HEK293 (cell line): ENCODE measurements around the gene MRPL39.

Source experiments
- CTCF ChIP-seq: fragments of 450-650 bp; formaldehyde crosslinking; IDR thresholded peaks from 2 replicates; pipeline ENCODE4 v1.5.1; 2016; ENCODE audit warnings: missing biosample characterization, missing genetic modification characterization
- EGR2 ChIP-seq: fragments of 450-650 bp; formaldehyde crosslinking; IDR thresholded peaks from 2 replicates; pipeline ENCODE4 v1.5.1; 2016; ENCODE audit warnings: low read depth, missing biosample characterization, missing genetic modification characterization
- KLF1 ChIP-seq: fragments of 450-650 bp; formaldehyde crosslinking; IDR thresholded peaks from 2 replicates; pipeline ENCODE4 v1.5.1; 2016; ENCODE audit warnings: missing biosample characterization, missing genetic modification characterization
- PBX3 ChIP-seq: sonication (generic); formaldehyde crosslinking; IDR thresholded peaks from 2 replicates; pipeline ENCODE4 v1.8.1; 2022; ENCODE audit warnings: mild to moderate bottlenecking, moderate library complexity, missing genetic modification reagents
- ZBTB26 ChIP-seq: fragments of 450-650 bp; formaldehyde crosslinking; optimal IDR thresholded peaks from 2 replicates; pipeline ENCODE3; 2016; ENCODE audit warnings: missing biosample characterization, mild to moderate bottlenecking, missing genetic modification characterization
- ZBTB48 ChIP-seq: fragments of 450-650 bp; formaldehyde crosslinking; IDR thresholded peaks from 2 replicates; pipeline ENCODE4 v1.5.1; 2016; ENCODE audit warnings: missing biosample characterization, missing genetic modification characterization
- ZBTB6 ChIP-seq: fragments of 450-650 bp; formaldehyde crosslinking; IDR thresholded peaks from 2 replicates; pipeline ENCODE4 v1.5.1; 2017; ENCODE audit warnings: missing biosample characterization, missing genetic modification characterization
- ZNF121 ChIP-seq: fragments of 450-650 bp; formaldehyde crosslinking; IDR thresholded peaks from 2 replicates; pipeline ENCODE4 v1.5.1; 2016; ENCODE audit warnings: missing biosample characterization, missing genetic modification characterization
- ZNF157 ChIP-seq: fragments of 450-650 bp; formaldehyde crosslinking; IDR thresholded peaks from 2 replicates; pipeline ENCODE4 v1.5.1; 2016; ENCODE audit warnings: missing biosample characterization, missing genetic modification characterization
- ZNF214 ChIP-seq: fragments of 450-650 bp; formaldehyde crosslinking; IDR thresholded peaks from 2 replicates; pipeline ENCODE4 v1.5.1; 2017; ENCODE audit warnings: missing biosample characterization, mild to moderate bottlenecking, missing genetic modification characterization, borderline replicate concordance
- ZNF221 ChIP-seq: fragments of 450-650 bp; formaldehyde crosslinking; IDR thresholded peaks from 2 replicates; pipeline ENCODE4 v1.5.1; 2017; ENCODE audit warnings: missing biosample characterization, missing genetic modification characterization, borderline replicate concordance
- ZNF239 ChIP-seq: fragments of 450-650 bp; formaldehyde crosslinking; IDR thresholded peaks from 2 replicates; pipeline ENCODE4 v1.5.1; 2016; ENCODE audit warnings: missing biosample characterization, missing genetic modification characterization
- ZNF292 ChIP-seq: fragments of 450-650 bp; formaldehyde crosslinking; IDR thresholded peaks from 2 replicates; pipeline ENCODE4 v1.5.1; 2016; ENCODE audit warnings: low read depth, missing biosample characterization, missing genetic modification characterization, borderline replicate concordance
- ZNF426 ChIP-seq: fragments of 450-650 bp; formaldehyde crosslinking; IDR thresholded peaks from 2 replicates; pipeline ENCODE4 v1.5.1; 2017; ENCODE audit warnings: missing biosample characterization, missing genetic modification characterization, mild to moderate bottlenecking, inconsistent platforms, moderate library complexity
- ZNF488 ChIP-seq: fragments of 450-650 bp; formaldehyde crosslinking; IDR thresholded peaks from 2 replicates; pipeline ENCODE4 v1.5.1; 2016; ENCODE audit warnings: missing biosample characterization, missing genetic modification characterization
- ZNF501 ChIP-seq: fragments of 450-650 bp; formaldehyde crosslinking; IDR thresholded peaks from 2 replicates; pipeline ENCODE4 v1.5.1; 2016; ENCODE audit warnings: missing biosample characterization, missing genetic modification characterization
- ZNF518A ChIP-seq: fragments of 450-650 bp; formaldehyde crosslinking; conservative IDR thresholded peaks from 2 replicates; pipeline ENCODE4 v1.5.1; 2016; ENCODE audit warnings: low read depth, missing biosample characterization, missing genetic modification characterization
- ZNF521 ChIP-seq: fragments of 450-650 bp; formaldehyde crosslinking; IDR thresholded peaks from 2 replicates; pipeline ENCODE4 v1.5.1; 2017; ENCODE audit warnings: missing biosample characterization, mild to moderate bottlenecking, missing genetic modification characterization
- ZNF677 ChIP-seq: fragments of 450-650 bp; IDR thresholded peaks from 2 replicates; pipeline ENCODE4 v1.5.0; 2018; ENCODE audit warnings: missing biosample characterization, mild to moderate bottlenecking, missing genetic modification characterization, moderate library complexity
- ZNF701 ChIP-seq: fragments of 450-650 bp; formaldehyde crosslinking; IDR thresholded peaks from 2 replicates; pipeline ENCODE4 v1.5.1; 2016; ENCODE audit warnings: missing biosample characterization, missing genetic modification characterization
- ZNF704 ChIP-seq: fragments of 450-650 bp; formaldehyde crosslinking; IDR thresholded peaks from 2 replicates; pipeline ENCODE4 v1.5.1; 2016; ENCODE audit warnings: missing biosample characterization, missing genetic modification characterization
- ZNF777 ChIP-seq: fragments of 450-650 bp; formaldehyde crosslinking; IDR thresholded peaks from 2 replicates; pipeline ENCODE4 v1.5.1; 2017; ENCODE audit warnings: missing biosample characterization, missing genetic modification characterization, borderline replicate concordance
- ZNF843 ChIP-seq: fragments of 450-650 bp; formaldehyde crosslinking; IDR thresholded peaks from 2 replicates; pipeline ENCODE4 v1.5.1; 2016; ENCODE audit warnings: missing biosample characterization, missing genetic modification characterization
- ZSCAN18 ChIP-seq: fragments of 450-650 bp; formaldehyde crosslinking; IDR thresholded peaks from 2 replicates; pipeline ENCODE4 v1.5.1; 2016; ENCODE audit warnings: missing biosample characterization, missing genetic modification characterization

MRPL39 gene

GRCh38 chr21:25607151-25608043, at the start of gene MRPL39 (continued):
- peak; percentile 94 for TF ChIP-seq PBX3 (CRISPR knock-in tag)
- TF ChIP-seq ZNF221 = 0 out of 2 replicates have a peak, but pooled peaks have one; percentile 26
- no peak for TF ChIP-seq ZNF521 (tag by site-specific recombination)
- no peak for TF ChIP-seq ZNF214 (tag by site-specific recombination)
- peak; percentile 92 for TF ChIP-seq ZBTB26 (tag by site-specific recombination)
- TF ChIP-seq ZNF677 (tag by site-specific recombination) = no peak
- TF ChIP-seq ZNF777 = peak; percentile 97
- no peak for TF ChIP-seq ZNF488 (tag by site-specific recombination)
- peak; percentile 86; the same call in 1 of the 2 replicates for TF ChIP-seq ZSCAN18
- no peak; the same call in 1 of the 2 replicates for TF ChIP-seq ZNF843 (tag by site-specific recombination)
- peak; percentile 71 for TF ChIP-seq EGR2
- TF ChIP-seq ZNF704 = no peak
- no peak for TF ChIP-seq ZNF239 (tag by site-specific recombination)
- TF ChIP-seq ZNF426 (tag by site-specific recombination) = no peak
- peak; percentile 92 for TF ChIP-seq ZNF501 (tag by site-specific recombination)
- TF ChIP-seq ZBTB48 (tag by site-specific recombination) = no peak; the same call in 1 of the 2 replicates
- TF ChIP-seq ZBTB6 (tag by site-specific recombination) = peak; percentile 31; the same call in 1 of the 2 replicates
- peak; percentile 98 for TF ChIP-seq CTCF (tag by site-specific recombination)
- TF ChIP-seq ZNF121 (tag by site-specific recombination) = peak; percentile 82
- peak; percentile 70 for TF ChIP-seq ZNF518A (tag by site-specific recombination)
- peak; percentile 82 for TF ChIP-seq KLF1 (tag by site-specific recombination)
- TF ChIP-seq ZNF157 = no peak
- TF ChIP-seq ZNF292 (tag by site-specific recombination) = no peak
- no peak for TF ChIP-seq ZNF701 (tag by site-specific recombination)
